ENCODE measurements around the gene LTO1.
"Not testable (repeated sequence)": the region's sequence is repeated elsewhere in the genome, so short reads cannot be mapped to it uniquely, and the experiment has no call there.

Gene LTO1

DNA sequence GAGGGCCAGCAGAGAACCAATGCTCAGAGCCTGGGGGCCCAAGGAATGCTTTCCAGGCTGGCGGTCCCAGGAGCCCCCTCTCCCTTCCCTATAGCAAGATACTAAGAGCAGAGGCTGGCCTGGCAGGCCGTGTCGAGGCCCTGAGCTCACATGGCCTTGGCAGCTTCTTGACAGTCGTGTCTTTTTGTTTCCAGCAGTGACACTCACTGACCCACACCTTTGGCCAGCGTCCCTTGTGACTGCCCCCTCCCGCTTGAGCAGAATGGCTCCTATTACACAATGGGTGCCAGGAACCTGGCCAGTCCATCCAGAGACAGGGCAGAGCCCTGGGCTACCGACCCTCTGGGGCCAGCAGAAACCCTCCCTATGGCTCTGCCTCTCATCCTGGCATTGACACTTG lies 40.6 kb downstream of the LTO1 start:
- no peak for DNase-seq (ENCODE audit: low read depth in 2 of 2)

DNA sequence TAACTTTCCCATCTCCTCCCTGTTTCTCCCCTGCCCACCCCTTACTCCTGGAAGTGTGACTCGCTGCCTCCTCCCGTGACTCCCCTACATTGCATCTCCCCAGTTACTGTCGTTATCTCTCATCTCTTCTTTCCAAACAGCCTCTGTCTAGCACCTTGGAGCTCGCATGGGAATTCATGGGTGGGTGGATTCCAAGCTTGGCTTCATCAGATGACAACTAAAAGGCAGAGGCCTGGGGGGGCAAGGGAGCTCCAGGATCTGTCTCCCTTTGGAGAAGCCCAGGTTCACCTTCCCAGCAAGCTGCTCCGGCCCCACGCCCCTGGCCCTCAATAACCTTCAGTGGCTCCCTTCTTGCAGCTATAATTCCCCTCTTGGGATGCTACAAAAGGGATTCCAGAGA lies 41.1 kb downstream of the LTO1 start:
- DNase-seq (ENCODE audit: low read depth in 2 of 2) = no peak

DNA sequence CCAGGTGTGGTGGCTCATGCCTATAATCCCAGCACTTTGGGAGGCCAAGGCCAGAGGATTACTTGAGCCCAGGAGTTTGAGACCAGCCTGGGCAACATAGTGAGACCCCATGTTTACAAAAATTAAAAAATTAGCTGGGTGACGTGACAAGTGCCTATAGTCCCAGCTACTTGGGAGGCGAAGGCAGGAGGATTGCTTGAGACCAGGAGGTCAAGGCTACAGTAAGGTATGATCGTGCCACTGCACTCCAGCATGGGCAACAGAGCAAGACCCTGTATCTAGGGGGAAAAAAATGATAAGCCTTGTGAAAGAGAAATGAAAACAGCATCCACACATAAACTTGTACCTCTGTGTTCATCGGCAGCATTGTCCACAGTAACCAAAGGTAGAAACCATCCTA lies 42.3 kb downstream of the LTO1 start:
- no peak for DNase-seq (ENCODE audit: low read depth in 2 of 2)

DNA sequence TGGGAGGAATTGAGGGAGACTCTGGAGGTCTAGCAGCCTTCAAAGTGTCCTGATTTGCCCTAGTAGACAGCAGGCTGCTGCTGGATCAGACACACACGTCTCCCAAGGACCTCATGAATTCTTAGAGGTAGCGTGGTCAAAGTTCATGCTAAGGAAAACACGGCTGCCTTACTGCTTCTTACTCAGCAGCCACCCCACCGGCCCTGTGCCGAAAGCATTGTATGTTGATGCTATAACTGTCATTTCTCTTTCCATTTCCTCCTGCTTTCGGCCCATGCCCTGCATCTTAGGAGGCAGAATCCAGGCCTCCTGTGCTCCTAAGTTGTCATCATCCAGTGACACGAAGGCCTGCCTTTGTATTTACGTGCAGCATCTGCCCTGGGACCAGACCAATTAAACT lies 44.7 kb downstream of the LTO1 start:
- no peak for DNase-seq (ENCODE audit: low read depth in 2 of 2)

DNA sequence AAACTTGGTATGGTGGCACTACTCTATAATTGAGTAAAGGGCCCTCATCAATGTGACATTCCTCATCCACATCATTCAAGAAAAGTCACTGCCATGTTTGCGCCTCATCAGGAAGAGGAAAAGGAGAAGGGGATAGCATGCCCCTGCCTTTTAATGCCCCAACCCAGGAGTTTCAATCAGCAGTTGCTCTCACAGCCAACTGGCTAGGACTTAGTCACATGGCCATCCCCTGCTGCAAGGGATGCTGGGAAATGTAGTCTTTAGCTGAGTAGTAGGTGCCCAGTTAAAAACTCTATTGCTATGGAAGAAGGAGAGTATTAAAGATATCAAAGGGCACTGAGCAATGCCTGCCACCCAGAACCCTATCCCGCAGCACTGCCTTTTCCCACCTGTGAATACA lies 45.1 kb downstream of the LTO1 start:
- DNase-seq (ENCODE audit: low read depth in 2 of 2) = no peak

DNA sequence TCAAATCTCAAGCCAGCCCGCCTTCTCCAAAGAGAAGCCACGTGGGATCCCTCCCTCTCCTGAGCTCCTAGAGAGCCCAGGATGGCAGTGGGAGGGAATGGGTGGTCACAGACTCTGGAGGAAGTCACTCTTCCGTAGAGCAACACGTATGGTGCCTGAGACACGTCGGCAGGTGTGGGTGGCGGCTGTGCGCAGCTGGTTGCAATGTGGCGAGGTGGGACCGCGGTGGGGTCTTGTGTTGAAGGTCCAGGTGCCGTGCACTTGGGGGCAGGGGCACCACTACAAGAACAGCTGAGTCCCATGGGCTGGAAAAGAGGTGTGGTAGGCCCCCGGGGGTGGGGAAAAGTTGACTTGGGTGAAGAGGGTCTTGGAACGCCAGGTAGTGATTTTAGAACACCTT lies 47.6 kb downstream of the LTO1 start:
- DNase-seq (ENCODE audit: low read depth in 2 of 2) = no peak

DNA sequence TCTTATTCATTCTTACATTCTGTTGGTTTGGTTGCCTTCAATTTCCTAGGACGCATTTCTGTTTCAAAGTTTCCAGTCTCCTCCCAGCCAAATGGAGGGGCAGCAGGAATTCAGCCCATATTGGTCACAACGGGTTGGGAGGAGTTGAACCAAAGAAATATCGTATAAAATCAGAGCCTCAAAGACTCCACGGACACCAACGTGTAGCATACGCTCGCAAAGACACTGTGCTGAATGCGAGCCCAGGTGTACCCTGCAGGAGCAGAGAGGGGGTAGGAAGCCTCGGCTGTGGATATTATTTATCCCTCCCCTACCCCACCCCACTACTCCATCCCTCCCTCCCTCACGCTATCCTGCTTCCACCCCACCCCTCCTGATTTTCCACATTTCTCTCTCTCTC lies 49.7 kb downstream of the LTO1 start:
- DNase-seq (ENCODE audit: low read depth in 2 of 2) = no peak

DNA sequence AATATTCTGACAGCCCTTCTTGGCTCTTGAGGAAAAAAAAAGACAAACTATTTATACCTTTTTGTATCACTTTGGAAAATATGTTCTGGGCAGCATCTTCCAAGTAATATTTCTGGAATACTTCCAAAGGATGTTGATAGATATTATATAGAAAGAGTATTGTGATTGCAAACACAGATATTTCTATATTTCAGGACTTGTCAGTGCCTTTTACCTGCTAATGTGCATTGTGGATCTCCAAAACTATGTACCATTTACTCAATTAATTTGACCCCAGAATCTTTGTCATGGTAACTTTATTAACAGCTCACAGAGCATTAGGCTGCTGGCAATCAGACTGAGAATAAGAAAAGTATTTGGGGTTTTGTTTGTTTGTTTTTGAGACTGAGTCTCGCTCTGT lies 50.9 kb downstream of the LTO1 start:
- DNase-seq (ENCODE audit: low read depth in 2 of 2) = no peak

DNA sequence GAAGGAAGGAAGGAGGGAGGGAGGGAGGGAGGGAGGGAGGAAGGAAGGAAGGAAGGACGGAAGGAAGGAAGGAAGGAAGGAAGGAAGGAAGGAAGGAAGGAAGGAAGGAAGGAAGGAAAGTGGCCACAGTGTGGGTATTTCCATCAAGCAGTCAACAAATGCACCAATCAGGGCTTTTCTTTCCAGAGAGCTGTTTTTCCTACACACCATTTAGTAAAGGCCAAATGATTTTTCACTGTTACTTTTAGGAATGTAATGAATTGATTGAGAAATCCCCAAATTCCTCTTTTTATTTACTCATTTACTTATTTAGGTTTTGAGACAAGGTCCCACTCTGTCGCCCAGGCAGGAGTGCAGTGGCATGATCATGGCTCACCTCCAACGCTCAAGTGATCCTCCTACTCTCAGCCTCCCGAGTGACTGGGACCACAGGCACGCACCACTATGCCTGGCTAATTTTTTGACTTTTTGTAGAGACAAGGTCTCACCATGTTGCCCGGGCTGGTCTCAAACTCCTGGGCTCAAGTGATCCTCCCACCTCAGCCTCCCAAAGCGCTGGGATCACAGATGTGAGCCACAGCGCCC lies 53.0 kb downstream of the LTO1 start:
- not testable (repeated sequence) for DNase-seq (ENCODE audit: low read depth in 2 of 2)

DNA sequence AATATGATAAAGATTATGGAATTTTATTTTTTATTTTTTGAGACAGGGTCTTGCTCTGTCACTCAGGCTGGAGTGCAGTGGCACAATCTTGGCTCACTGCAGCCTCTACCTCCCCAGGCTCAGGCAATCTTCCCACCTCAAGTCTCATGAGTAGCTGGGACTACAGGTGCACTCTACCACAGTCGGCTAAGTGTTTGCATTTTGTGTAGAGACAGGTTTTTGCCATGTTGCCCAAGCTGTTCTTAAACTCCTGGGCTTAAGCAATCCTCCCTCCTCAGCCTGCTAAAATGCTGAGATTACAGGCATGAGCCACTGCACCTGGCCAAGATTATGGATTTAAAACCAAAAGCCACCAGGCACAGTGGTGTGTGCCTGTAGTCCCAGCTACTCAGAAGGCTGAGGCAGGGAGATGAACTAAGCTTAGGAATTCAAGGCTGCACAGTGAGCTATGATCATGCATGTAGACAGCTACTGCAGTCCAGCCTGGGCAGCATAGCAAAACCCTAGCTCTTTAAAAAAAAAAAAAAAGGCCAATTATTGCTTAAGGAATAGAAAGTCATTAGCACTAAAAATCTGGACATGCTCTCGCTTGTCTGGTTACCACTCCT lies 54.4 kb downstream of the LTO1 start:
- no peak for DNase-seq (ENCODE audit: low read depth in 2 of 2)

DNA sequence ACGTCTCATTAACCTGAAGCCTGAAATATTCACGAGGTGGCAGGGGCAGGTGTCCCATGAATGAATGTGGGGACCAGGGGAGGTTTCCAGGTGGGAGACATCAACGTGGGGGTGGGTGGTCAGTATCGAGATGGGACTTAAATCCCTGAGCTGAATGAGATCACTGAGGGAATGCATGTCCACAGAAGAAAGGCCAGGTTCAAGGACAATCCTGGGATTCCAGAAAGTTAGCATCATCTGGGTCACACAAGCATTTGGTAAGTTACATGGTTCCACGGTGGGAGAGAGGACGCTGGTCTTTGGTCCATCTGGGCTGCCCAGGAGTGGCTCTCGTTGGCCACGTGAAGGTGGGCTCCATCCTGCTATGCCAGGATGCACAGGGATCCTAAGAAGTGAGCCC lies 56.9 kb downstream of the LTO1 start:
- no peak for DNase-seq (ENCODE audit: low read depth in 2 of 2)

DNA sequence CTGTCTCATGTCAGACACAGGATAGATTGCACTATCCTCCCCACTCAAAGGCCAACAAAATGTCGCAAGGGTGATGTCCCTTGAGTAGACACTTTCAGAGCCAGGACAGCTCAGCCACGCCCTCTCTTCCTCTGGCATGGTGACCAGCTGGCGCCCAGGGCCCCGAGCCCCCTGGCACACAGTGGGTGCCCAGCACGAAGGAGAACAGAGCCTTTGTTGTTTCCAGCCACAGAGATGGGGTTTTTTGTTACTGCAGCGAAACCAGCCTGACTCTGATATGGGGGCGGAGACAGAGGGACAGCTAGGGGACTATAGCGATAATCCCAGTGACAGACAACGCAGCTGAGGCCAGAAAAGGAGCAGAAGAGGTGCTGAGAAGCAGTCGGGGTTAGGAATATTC lies 57.5 kb downstream of the LTO1 start:
- DNase-seq (ENCODE audit: low read depth in 2 of 2) = no peak

DNA sequence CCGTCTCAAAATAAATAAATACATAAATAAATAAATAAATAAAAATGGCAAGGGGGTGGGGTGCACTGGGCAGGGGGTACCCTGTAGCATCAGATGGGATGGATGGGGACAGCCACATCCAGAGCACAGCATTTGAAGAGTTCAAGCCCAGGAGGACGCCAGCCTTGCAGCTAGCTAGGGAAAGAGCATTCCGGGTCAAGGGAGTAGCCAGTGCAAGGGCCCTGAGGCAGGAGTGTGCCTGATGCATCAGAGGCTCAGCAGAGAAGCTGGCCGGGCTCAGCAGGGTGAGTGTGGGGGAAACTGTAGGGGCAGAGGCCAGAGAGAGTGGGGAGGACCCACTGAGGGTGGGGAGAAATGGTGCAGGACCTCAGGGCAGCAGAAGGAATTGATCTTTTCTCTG lies 57.9 kb downstream of the LTO1 start:
- DNase-seq (ENCODE audit: low read depth in 2 of 2) = no peak
